ENCODE measurements around the gene NPHS1.
"Not testable (repeated sequence)": the region's sequence is repeated elsewhere in the genome, so short reads cannot be mapped to it uniquely, and the experiment has no call there.

The NPHS1 gene

DNA sequence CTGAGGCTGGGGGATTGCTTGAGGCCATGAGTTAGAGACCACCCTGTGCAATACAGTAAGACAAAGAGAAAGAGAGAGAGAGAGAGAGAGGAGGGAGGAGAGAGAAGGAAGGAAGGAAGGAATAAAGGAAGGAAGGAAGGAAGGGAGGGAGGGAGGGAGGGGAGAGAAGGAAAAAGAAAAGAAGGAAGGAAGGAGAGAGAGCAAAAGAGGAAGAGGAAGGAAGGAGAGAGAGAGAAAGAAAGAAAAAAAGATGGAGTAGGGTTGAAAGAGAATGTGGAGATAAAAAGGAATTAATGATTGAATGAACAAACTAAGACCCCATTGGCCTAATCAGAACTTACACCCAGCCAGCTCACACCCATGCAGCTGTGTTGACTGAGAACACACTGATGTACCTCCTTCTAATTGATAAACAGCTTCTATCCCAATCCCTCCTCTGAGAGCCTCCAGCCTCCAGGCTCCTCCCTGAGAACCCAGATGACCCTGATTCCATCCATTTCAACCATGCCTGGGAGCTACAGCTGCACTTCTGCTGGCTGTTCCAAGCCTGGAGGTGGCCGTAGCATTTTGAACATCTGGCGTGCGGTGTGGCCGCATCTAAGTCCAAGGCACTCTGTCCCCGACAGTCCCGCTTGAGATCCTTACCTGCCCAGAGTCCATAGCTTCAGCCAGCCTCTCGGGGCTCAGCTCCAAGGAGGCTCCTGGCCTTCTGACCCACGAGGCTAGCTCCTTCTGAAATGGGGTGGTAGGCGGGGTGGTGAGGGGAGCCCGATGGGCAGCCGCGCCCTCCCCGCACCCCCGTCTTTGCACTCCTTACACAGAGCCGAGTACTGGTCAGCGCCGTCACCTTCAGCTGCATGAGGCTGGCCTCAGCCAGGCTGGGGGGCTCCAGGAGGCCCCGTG, 40.7 kb downstream of the NPHS1 start:
- DNase-seq = no peak

DNA sequence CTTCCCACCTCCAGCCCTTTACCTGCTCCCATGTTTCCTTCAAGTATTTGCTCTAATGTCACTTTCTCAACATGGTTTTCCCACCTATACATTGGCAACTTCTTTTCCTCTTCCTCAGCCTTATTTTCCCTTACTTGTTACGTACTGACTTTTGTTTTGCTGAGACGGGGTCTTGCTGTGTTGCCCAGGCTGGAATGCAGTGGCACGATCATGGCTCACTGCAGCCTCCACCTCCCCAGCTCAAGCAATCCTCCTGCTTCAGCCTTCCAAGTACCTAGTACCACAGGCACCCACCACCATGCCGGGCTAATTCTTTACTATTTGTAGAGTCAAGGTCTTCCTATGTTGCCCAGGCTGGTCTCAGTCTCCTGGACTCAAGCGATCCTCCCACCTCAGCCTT, 44.7 kb downstream of the NPHS1 start:
- no peak for DNase-seq

DNA sequence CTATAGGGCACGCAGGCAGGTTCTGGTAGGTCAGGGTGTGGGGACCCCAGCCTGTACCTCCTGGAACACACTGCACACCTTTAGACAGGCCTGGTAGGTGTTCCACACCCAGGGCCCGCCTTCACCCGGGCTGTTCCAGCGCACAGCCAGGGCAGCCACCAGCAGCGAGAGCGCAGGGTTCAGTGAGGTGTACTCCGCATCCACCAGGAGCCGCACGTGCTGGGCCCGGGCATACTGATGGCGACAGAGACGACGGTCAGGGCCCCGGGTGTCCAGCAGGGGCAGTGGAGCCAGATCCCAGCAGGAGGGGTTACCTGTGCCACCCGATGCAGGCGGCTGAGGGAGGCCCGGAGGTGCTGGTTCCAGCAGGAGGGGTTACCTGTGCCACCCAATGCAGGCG, 45.7 kb downstream of the NPHS1 start:
- DNase-seq = no peak

DNA sequence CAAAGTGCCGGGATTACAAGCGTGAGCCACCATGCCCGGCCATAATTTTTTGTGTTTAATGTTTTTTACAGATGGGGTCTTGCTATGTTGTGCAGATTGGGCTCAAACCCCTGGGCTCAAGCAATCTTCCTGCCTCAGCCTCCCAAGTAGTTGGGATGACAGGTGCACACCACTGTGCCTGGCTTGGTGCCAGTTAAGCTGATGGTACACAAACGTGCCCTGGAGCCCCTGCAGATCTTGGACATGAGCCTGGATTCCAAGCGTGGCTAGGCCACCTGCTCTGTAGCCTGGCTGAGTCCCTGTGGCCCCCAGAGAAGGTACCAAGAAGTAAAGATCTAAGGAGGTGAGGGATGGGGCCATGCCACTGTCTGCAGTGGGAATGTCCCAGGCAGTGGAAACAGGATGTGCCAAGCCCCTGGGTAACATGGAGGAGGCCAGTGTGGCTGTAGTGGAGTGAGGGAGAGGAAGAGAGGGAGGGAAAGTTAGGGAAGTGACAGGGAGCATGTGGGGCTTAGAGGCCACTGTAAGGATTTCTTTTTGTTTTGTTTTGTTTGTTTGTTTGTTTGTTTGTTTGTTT, 46.7 kb downstream of the NPHS1 start:
- peak; percentile 83 for DNase-seq

DNA sequence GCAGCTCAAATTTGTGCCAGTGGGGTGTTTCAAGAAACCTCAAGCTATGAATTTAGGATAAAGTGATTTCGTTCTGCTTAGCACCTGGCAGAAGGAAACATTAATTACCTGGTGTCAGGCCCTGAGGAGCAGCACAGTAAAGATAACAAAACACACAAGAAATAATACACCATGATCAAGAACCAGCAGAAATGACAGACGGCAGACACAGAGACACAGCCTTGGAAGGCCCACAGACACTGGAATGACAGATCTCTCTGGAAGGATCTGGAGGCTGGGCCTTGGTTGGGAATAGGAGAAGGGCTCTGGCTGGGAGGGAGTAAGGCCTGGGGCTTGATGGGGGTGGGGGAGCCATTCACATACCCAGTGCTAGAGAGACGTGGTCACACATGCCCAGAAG, 50.5 kb downstream of the NPHS1 start:
- no peak for DNase-seq

DNA sequence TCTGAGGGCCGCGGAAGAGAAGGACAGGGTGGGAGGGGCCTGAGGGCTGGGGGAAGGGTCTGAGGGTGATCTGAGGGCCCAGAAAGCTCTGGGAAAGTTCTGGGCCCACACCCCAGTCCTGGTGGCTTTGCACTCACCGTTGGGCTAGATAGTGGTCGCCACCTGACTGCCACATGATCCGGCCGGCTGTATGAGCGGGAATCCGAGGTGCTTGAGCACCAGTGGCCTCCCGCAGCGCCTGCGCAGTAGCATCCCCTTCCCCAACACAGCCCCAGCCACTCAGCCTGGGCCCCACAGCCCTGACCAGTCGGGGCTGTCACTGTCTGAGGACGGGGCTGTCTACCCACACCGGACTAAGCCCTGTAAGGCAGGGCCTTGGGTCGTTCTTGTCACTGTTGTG, 54.6 kb downstream of the NPHS1 start:
- no peak for DNase-seq

DNA sequence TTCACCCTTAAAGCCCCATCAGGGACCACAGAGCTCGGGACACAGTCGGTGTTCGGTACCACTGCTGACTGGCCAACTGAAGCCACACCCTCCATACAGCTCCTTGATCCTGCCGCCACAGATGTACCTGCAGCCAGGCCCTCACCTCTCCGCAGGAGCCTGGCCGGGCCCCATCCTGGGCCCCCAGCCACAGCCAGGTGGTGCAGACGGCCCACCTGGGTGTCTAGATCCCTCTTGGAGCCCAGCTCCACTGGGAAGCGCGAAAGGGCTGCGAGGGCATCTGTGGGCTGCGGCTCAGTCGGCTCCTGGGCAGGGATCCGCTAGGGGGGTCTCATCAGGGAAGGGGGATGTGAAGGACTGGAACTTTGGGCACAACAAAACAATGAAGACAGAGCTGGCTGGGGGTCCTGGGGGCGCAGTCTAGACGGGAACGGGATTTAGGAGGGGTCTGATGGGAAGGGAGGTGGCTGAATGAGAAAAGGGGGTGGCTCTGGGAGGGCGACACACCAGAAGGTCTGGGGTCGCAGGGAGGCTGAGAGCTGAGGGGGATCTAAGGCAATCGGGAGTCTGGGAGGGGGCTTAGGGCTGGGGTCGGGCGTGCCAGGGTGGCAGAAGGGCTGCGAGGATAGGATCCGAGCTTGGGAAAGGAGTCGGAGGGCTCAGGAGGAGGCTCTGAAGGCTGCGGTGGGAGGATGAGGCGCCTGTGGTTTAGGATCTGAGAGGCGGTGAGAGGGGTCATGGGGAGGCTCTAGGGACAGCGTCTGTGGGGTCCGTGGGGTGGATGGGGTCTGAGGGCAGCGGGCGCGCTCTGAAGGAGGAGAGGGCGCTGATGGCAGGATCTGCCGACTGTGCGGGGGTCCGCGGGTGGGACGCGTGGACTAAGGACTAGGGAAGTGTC, 55.4 kb downstream of the NPHS1 start:
- no peak for DNase-seq

DNA sequence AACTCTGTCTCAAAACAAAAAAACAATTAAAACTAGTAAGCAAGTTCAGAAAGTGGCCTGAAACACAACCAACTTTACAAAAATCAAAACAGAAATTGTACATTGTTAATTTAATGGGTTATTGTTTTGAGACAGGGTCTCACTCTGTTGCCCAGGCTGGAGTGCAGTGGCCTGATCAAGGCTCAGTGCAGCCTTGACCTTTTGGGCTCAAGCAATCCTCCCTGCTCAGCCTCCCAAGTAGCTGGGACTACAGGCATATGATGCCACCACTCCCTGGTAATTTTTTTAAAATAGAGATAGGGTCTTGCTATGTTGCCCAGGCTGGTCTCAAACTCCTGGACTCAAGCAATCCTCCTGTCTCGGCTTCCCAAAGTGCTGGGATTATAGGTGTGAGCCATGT, 56.7 kb downstream of the NPHS1 start:
- not testable (repeated sequence) for DNase-seq

DNA sequence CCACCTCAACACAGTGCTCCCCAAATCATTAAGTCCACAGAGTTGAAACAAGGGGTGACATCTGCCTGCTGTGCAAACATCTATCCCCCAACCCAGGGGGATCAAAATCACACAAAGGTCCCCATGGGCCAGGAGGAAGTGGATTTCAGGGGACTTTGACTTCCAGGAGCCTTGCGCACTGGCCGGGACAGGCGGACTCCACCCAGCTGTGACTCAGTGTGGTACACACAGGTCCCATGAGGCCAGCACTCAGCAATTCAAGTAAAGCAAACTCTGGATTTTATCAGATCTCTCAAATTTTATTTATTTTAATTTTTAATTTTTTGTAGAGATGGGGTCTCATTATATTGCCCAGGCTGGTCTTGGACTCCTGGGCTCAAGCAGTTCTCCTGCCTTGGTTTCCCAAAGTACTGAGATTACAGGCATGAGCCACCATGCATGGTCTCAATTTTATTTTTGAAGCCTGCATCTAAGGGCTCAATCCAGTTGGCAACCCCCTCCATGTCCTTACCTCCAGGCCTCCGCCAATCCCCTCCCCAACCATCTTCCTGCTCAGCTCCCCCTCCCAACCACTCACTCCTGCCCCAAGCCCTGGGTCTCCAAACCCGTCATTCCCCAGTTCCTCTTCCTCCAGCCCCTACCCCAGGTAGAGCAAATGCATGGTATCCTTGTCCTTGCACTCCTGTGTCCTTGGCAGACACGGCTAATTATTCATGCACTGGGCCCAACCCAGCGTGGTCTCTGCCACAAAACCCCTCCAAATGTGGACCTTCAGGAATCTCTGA, 58.7 kb downstream of the NPHS1 start:
- no peak for DNase-seq

DNA sequence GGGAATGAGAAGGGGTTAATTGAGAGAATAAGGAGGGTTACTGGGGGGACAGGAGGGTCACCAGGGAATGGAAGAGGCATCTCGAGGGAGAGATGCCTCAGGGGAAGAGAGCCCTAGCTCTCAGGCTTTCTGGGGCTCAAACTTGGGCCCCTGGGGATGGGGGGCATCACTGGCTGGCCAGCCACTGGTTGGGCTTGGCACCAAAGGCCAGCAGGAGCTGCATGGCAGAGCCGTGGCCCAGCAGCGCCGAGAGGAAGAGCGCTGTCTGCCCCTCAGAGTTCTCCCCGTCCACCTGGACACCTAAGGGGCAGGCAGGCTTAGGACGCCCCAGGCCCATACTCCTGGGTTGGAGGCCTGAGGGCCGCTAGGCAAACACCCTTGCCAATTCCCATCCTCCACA, 59.4 kb downstream of the NPHS1 start:
- no peak for DNase-seq

DNA sequence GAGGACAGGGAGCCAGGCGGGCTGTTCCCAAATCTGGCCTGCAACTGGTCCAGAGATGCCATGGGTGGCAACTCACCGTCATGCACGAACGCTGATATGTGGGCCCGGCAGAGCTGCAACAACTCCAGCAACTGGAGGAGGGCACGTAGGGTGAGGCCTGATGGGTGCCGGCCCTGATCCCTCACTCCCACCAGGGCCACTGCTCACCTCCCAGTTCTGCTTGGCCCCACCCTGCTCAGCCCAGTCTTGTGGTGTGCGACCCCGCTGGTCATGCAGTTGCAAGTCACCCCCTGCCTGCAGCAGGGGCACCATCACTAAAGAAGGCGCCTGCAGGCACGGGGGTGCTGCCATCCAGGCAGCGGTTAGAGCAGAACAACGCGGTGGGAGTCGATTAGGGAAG, 60.0 kb downstream of the NPHS1 start:
- no peak for DNase-seq

DNA sequence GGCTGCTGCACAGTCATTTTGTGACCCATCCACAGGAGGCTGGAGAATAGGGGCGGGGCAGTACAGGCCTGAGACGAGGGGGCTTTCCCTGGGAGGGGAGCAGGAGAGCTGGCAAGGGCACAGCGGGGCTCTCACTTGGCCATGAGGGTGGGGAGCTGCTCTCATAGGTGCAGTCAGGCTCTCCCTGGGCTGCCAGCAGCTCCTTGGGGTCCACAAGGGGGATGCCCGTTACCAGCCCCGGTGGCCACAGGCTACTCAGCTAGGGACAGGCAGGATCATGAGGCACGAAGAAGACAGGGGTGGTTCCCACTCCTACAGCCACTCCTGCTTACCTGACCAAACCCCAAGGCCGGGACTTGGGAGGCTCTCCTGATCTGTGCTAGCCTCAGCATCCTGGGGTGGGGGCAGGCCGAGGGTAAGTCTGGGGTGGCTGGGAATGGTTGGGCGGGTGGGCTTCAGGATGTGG, 60.5 kb downstream of the NPHS1 start:
- no peak for DNase-seq

DNA sequence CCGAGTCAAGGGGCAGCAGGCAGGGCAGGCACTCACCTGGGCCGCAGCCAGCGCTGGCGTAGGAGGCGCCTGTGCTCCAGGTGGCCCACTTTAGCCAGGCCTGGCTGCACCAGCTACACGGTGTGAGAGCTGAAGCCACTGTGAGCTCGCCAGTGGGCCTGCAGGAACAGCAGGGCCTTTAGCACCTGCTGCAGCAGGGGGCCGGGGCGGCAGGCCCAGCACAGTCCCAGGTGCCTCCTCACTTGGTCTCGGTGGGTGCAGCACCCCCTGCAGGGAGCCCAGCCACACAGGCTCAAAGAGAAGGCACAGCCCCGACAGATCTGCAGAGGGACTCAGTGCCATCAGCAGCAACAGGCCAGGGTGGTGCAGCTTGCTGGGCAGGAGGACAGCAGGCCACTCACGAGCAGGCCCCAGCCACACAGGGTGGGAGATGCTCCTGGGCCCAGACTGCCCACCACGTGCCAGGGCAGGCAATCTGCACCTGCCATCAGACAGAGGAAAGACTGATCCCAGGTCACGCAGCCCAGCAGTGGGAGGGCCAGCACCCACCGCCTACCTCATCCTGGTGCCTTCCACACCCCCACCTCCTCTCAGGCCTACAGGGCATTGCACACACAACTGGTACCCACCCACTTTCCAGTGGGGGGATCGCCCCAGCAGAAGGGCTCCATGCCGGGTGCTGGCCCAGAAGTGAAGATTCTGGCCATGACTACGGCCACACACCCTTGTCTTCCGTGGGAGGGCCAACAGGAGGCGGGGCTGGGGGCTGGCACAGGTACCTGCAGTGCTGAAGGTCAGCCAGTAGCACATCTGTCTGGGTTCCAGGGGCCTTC, 61.1 kb downstream of the NPHS1 start:
- DNase-seq = no peak

DNA sequence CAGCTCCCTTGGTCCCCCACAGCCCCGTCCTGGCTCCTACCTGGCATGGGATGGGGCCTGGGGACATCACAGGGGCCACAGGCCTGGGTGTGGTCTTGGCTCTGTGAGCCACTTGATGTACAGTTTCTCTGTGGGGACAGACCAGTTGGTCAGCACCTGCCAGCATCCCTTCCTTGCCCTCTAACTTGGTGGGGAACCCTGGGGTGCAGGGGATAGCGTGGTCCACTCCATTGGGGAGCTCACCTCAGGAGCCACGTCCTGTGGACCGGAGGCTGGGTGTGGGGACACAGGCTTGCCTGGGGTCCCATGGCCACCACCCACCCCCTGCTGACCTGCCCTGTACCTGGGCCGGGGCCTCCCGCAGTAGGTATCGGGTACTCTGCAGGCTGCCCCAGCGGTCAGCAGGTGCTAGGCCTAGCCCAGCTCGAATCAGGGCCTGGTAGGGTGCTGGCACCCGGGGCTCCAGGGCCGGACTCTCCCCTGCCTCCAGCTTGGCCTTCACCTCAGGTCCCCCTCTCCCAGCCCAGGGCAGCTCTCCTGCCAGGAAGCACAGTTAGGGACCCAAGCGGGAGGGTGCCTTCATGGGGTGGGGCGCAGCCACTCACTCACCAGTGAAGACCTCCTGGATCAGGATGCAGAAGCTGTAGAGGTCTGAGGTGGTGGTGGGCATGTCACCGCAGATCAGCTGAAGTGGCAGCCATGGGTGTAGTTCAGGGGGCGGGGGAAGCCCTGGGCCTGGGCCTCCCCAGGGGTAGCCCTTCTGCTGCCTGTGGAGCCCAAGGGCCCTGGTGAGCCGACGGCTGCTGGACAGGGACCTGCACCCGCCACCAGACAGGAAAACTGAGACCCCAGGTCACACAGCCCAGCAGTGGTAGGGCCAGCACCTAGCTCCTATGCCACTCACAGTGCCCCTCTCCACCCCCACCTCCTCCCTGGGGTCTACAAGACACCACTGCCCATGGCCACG, 62.0 kb downstream of the NPHS1 start:
- no peak for DNase-seq

DNA sequence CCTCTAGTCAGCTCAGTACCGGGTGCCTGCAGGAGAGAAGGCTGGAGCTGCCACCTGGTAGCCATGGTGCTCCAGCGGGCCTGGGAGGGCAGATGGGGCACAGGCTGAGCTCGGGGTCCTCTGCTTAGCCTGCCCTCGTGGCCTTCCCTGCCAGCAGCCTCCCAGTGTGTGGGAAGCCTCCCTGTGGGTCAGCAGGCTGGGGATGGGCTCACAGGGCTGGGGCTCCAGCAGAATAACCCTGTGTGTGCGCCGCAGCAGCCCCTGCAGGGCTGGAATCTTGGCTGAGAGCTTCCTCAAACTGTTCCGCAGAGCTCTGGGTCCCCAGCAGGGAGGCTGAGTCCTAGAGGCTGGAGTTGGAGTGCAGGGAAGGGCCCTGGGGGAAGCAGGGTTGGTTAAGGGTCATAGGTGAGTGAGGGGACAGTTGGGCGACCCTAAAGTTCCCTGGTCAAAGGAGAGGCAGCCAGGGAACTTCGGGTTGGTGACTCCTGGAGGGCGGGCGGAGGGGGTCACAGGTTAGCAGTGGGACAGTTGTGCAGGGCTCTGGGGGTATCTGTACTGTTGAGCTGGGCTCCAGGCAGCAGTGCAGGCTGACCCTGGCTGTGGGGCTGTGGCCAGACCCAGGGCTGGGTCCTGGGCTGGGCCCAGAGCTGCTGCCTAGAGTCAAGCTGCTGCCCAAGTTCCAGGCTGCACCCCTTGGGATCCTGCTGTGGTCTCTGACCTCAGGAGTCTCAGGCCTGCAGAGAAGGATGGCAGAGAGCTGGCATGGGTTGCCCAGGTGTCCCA, 62.9 kb downstream of the NPHS1 start:
- DNase-seq = no peak

DNA sequence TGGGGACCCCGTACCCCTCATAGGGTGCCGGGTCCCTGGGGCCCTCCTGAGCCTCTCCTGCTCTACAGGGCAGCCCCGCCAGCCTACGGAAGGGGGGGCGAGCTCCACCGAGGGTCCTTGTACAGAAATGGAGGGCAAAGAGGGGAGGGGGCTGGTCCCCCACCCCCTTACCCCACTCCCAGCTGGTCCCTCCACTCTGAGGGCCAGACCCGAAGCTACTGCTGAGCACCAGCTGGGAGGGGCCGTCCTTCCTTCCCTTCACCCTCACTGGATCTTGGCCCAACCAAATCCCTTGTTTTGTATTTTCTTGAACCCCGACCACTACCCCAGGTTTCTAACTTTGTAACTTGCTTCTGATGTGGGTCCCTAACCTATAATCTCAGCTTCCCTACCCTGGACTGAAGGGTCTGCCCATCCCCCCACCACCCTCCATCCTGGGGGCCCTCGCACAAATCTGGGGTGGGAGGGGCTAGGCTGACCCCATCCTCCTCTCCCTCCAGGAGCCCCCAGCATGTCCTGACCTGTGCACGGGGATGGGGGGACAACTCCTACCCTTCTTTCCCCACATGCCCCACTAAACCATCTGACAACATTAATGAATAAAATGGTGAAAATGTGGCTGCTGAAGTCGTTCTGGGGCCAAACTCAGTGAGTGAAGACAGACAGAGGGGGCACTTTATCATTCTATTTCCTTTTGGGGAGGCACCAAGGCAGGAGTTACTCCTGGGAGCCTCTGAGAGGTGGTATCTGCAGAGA, 63.9 kb downstream of the NPHS1 start:
- DNase-seq = no peak

DNA sequence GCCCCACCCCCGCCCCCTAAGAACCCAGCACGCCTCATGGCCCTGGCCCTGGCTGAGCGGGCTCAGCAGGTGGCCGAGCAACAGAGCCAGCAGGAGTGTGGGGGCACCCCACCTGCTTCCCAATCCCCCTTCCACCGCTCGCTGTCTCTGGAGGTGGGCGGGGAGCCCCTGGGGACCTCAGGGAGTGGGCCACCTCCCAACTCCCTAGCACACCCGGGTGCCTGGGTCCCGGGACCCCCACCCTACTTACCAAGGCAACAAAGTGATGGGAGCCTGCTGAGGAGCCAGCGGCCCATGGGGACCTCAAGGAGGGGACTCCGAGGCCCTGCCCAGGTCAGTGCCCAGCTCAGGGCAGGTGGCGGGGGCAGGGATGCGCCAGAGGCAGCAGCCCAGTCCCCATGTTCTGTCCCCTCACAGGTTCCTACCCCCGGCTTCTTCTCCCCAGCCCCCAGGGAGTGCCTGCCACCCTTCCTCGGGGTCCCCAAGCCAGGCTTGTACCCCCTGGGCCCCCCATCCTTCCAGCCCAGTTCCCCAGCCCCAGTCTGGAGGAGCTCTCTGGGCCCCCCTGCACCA, 65.0 kb downstream of the NPHS1 start:
- no peak for DNase-seq

Data from NCI-H2029 treated with DMSO at 0.1 percent for 48 hours (cell line).